ENCODE measurements around the gene TMEM202.

- TF ChIP-seq SAP130 (CRISPR knock-in tag; IDR thresholded peaks at IDR 0.05; ENCODE audit: low read depth) (no peak), ZNF3 (CRISPR knock-in tag; IDR thresholded peaks at IDR 0.05) (no peak), NCOA2 (CRISPR knock-in tag; IDR thresholded peaks at IDR 0.05) (no peak), CEBPB (IDR thresholded peaks at IDR 0.05; ENCODE audit: borderline replicate concordance, low read depth, low read length) (no peak), ZNF234 (CRISPR knock-in tag; conservative IDR thresholded peaks at IDR 0.05) (no peak)
- TF ChIP-seq, protein P1, sequence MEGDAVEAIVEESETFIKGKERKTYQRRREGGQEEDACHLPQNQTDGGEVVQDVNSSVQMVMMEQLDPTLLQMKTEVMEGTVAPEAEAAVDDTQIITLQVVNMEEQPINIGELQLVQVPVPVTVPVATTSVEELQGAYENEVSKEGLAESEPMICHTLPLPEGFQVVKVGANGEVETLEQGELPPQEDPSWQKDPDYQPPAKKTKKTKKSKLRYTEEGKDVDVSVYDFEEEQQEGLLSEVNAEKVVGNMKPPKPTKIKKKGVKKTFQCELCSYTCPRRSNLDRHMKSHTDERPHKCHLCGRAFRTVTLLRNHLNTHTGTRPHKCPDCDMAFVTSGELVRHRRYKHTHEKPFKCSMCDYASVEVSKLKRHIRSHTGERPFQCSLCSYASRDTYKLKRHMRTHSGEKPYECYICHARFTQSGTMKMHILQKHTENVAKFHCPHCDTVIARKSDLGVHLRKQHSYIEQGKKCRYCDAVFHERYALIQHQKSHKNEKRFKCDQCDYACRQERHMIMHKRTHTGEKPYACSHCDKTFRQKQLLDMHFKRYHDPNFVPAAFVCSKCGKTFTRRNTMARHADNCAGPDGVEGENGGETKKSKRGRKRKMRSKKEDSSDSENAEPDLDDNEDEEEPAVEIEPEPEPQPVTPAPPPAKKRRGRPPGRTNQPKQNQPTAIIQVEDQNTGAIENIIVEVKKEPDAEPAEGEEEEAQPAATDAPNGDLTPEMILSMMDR (CRISPR knock-in tag; IDR thresholded peaks at IDR 0.05) = no peak
- TF ChIP-seq, protein P2, sequence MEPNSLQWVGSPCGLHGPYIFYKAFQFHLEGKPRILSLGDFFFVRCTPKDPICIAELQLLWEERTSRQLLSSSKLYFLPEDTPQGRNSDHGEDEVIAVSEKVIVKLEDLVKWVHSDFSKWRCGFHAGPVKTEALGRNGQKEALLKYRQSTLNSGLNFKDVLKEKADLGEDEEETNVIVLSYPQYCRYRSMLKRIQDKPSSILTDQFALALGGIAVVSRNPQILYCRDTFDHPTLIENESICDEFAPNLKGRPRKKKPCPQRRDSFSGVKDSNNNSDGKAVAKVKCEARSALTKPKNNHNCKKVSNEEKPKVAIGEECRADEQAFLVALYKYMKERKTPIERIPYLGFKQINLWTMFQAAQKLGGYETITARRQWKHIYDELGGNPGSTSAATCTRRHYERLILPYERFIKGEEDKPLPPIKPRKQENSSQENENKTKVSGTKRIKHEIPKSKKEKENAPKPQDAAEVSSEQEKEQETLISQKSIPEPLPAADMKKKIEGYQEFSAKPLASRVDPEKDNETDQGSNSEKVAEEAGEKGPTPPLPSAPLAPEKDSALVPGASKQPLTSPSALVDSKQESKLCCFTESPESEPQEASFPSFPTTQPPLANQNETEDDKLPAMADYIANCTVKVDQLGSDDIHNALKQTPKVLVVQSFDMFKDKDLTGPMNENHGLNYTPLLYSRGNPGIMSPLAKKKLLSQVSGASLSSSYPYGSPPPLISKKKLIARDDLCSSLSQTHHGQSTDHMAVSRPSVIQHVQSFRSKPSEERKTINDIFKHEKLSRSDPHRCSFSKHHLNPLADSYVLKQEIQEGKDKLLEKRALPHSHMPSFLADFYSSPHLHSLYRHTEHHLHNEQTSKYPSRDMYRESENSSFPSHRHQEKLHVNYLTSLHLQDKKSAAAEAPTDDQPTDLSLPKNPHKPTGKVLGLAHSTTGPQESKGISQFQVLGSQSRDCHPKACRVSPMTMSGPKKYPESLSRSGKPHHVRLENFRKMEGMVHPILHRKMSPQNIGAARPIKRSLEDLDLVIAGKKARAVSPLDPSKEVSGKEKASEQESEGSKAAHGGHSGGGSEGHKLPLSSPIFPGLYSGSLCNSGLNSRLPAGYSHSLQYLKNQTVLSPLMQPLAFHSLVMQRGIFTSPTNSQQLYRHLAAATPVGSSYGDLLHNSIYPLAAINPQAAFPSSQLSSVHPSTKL (CRISPR knock-in tag; IDR thresholded peaks at IDR 0.05) = no peak
Measured at GRCh38 chr15:72411544-72411943, 13.4 kb downstream of the TMEM202 start.

All from HepG2 (cell line).